HG02981 (cell line): ENCODE measurements around the gene CBFA2T3.
"Not testable (repeated sequence)": the region's sequence is repeated elsewhere in the genome, so short reads cannot be mapped to it uniquely, and the experiment has no call there.

Source experiments
- ATAC-seq: cut with Tn5 transposase; IDR thresholded peaks from one replicate; pipeline ENCODE4 v1.9.1; 2021; ENCODE audit warnings: mild to moderate bottlenecking, moderate library complexity; ENCODE audit not compliant: unreplicated experiment

Gene CBFA2T3

DNA sequence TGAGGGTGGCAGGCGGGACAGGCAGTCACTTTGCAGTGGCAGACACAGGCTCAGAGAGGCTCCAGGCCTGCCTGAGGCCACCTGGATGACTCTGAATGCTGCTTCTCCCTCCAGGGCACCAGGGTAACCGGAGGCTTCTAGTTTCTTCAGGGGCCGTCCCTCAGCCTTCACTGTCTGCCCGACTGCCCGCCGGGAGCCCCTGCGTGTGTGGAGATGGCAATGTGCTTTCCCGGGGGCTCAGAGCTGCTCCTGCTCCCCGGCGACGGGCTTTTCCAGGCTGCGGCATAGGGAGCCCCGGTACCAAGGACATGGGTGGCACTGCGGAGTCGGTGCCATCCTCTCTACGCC lies 51.5 kb downstream of the CBFA2T3 start:
- ATAC-seq = no peak

DNA sequence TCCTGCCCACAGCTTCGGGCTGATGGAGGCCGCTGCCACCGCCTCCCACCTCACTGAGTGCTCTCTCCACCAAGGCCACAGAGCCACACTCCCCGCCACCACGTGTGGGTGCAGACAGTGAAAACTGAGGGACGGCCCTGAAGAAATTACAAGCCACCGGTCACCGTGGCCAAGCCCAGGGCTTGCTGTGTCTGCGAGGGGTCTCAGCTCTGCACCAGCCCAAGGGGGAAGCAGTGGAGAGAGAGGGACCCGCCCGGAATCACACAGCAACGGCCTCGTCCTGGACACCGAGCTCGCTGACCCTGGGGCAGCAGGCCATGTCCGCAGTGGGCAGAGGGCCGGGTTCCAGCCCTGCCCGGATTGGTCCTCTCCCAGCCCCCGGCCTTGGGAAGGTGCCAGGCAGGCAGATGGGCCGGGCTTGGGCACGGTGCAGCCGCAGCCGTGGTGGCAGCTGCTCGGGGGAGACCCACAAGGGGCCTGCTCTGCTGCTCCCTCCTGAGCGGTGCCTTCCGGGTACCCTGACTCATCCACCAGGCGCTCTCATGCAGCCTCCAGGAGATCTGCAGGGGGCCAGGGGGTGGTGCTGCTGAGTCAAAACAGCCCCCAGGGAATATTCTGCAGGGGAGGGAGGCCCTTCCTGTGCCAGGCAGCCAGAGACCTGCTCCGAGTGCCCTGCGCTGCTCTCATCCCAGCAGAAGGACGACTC lies 52.0 kb downstream of the CBFA2T3 start:
- no peak for ATAC-seq

DNA sequence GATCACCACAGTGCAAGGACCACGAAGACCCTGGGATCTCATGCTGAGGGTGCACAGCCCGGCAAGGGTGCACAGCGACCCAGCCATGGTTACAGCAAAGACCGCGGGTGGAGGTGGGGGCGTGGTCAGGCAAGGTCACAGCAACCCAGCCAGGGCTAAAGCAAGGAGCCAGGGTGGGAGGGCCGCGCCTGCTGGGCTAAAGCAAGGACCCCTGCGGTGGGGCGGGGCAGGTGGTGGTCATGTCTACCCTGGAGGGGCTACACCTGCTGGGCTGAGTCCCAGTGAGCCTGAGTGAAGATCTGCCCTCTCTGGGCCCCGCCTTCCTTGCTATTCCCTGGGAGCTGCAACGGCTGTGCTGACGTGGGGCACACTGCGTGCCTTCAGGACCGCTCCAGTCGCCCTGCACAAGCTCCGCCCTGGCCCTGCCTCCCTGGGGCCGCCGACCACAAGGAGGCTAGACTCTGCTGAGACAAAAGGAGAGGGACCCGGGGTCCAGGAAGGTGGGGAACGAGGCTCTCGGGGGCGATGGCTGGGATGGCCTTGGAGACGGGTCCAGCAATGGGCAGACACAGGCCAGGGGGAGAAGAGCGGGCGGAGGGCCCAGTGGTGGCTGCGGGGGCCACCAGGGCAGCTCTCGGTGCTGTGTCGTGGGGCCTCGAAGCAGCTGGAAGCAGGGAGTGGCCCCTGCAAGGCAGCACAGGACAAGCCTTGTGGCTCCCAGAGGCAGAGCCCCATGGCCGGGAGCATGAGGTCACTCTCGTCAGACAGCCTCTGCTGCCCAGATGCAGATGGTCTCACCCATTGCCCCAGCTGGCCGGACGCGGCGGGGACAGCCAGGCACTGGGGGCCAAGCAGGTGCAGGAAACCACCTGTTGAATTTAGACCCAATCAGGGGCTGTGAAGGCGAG lies 52.8 kb downstream of the CBFA2T3 start:
- ATAC-seq = no peak

DNA sequence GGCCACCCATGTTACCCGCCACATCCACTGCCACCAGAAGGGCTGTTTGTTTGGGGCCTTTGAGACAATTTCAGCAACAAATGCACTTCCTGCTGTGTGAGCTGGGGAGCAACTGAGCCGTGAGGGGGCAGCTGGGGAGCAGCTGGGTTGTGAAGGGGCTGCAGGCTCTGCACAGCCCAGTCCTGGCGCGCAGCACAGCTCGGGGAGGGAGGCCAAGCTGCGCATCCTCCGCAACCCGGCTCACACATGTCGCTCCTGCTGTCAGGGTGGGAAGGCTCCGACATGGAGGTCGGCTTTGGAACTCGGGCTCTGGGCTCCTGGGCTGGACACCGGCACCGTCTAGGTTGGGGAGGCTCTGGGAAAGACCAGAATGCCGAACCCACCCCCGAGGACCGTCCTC lies 53.6 kb downstream of the CBFA2T3 start:
- ATAC-seq = no peak

DNA sequence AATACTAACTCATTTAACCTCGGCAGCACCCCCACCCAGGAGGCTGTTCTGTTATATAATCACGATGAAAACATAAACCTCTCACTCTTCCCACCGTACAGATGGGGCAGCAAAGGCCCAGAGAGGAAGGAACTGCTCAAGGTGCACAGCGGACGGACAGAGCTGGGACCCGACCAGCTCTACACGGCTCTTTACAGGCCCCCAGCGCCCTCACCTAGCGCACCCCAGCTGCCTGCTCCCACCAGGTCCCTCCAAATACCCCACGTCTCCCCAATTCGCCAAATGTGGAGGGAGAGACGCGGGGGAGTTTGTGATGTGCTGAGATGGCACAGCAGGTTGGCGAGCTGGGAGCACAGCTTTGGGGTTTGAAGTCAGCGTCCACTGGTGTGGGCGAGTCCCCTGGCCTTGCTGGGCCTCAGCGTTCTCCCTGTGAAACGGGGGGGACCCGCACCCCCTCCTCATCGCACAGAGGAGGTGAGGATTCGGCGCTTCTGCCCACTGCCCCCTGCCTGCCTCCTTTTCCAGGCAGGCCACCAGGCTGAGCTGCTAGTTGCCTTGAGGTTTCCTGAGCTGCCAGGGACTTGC lies 54.1 kb downstream of the CBFA2T3 start:
- no peak for ATAC-seq

DNA sequence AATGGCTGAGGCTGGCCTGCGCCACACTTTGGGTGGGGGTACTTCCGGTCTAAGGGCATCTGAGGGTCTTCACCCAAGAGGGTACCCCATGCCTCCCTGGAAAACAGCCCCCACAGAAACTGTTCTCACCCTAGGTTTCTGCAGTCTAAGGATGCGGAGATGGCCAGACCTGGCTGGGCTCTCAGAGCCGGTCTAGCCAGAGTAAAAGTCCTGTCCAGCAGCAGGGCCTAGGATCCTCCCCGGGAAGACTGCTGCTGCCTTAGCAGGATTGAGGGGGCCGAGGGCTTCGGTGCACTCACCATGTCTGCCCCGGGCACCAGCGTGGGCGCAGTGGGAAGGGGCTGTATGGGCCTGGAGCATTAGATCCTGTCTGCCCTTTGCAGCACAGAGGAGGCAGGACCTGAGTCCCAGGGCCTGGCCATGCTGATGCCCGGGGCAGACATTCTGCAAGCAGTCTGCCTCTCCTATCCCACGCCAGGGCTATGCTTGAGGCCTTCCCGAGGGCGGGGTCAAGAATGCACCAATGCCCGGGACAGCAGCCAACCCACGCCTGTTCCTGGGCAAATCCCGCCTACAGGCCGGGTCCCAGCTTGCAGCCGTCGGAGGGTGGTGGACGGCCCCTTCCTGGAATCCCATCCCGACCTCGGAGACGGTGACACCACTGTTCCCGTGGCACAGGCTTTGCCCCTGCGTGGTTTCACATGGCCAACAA lies 54.7 kb downstream of the CBFA2T3 start:
- ATAC-seq = no peak

DNA sequence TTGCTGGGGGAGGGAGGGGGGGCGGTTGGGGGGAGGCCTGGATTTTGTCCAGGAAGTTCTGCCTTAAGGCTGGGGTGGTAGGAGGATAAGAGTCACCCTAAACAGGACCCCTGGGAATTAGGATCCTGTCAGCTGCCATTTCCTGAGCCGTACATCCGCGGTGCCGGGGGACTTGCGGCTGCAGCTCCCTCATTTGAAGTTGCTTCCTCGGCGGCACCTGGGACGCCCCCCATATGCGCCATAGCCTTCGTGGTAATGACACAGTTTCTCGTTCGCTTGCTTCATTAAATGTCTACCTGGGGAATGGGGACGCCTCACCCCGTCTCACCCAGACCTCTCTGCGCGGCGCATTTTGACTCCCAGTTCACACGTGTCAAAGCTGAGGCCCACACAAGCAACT lies 55.4 kb downstream of the CBFA2T3 start:
- ATAC-seq = no peak

DNA sequence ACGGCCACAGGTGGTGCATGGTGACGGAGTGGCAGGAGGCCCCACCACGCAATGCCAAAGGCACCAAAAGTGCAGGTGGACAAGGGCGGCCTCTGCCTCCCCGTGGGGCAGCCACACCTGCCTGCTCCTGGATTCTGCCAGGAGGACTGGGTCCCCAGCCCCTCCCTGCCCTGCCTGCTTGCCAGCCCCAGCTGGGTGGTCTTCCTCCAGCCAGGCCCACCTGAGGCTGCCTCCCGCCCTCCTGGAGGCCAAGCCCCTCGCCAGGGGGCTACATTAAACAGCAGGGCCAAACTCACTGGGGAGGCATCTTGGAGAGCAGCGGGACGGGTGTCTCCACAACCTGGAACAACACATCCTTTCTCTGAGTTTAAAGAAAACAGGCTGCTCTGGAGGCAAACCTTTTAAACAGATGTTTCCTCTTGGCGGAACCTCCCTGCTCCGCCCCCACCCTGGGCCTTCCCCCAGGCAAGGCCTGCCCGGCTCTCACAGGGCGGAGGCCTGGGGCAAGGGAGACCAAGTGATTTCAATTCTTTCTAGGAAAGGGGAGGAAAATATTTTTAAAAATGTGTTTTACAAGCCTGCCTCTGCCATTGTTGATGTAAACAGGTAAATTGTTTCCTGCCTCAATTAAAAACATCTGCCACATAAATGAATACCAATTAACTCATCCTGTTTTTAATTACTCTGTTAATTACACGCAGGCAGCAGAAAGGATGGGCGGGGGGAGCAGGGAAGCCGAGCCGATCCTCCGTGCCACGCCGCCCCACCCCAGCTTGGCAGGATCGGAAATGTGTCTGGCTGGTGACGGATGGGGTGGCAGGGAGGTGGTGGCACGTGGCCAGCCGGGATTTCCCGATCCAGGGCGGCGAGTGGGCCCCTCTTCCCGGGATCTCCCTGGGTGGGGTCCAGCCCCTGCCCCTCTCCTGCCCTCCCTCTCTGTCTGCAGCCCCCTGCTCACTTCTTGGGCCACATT lies 56.1 kb downstream of the CBFA2T3 start:
- no peak for ATAC-seq

DNA sequence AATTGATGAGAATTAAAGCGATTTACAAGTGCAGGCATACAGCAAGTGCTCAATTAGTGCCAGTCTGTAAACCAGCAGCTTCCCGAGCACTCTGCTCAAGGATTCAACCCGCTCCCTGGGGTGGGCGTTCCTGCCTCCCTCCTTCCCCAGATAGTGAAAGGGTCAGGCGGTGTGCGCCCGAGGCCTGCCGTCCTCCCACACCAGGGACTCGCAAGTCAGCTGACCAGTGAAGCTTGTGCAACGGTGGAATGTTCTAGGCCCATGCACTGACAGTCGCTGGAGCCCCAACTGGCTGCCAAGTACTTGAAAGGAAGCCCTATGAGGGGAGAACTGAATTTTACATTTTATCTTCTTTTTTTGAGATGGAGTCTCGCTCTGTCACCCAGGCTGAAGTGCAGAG lies 57.1 kb downstream of the CBFA2T3 start:
- no peak for ATAC-seq

DNA sequence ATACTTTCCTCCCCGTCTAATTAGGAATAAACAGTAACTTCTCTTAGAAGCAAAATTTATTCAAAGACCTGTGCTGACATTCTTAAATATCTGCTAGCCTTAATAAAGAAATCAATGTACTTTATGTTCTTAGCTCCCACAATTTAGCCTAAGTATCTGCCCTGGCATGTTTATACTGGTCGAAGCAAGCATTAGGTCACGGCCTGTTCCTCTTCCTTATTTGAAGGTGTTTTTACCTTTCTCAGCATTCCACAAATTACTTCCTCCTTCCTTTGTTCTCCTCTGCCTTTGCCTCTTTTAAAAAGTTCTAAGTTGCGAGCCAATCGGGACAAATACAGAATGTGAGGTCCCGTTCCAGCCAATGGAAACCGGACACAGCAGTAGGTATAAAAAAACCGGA lies 58.1 kb downstream of the CBFA2T3 start:
- not testable (repeated sequence) for ATAC-seq

DNA sequence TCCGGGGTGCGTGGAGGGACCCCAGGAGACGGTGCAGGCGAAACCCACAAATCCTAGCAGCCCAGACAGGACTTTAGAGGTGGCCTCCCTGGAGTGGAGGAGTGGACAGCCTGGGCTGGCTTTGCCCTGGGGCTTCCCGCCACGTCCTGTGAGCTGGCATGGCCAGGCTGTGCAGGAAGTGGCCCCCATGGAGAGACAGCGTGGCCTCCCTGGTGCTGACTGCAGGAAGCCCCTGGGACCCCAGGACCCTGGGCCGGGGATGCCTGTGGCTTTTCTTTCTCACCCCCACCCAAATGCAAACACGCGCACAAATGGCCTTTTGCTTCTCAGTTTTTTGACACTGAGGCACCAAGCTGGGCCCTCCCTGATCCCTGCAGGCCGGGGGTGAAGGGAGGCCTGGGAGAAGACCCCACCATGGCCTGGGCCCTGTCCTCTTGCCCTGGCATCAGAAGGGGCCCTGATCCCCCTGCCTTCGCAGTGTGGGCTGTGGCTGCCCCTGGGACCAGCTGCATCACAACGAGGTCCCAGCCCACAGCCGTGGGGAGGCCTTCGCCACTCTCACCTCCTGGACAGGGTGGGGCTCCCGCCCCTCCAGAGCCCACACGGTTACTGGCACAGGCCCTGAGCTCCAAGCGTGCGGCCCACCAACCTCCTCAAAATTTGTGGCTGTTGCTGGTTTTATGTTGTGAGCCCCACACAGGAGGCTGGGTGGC lies 58.9 kb downstream of the CBFA2T3 start:
- ATAC-seq = no peak

DNA sequence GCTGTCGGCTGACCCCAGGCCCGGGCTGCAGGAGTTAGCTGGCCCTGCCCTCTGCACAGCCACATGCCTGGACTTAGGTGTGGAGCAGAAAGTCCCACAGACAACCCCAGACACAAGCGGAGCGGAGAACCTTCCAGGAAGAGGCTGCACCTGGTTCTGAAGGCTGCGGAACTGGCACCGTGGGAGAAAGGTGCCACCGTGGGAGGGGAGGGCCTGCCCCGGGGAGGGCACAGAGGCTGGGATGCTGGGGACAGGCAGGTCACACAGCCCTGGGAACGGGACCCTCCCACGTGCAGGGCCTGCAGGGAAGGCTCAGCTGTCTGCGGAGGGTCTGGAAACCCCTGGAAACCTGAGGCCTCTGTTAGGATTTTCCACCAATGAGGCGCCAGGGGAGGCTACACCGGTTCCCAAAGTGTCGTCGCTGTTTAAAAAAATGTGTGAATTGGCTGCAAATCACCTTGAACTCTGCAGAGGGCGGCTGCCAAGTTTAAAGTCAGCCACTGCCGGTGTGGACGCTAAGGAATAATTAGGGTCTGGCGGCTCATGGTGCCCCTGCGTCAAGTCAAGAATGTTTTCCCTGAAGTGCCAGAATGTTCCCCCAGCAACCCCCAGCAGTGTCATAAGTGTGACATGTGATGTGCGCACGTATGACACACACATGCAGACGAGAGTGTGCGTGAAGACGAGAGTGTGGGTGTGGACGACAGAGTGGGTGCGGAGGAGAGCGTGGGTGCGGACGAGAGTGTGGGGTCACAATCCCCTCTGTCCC lies 59.7 kb downstream of the CBFA2T3 start:
- no peak for ATAC-seq

DNA sequence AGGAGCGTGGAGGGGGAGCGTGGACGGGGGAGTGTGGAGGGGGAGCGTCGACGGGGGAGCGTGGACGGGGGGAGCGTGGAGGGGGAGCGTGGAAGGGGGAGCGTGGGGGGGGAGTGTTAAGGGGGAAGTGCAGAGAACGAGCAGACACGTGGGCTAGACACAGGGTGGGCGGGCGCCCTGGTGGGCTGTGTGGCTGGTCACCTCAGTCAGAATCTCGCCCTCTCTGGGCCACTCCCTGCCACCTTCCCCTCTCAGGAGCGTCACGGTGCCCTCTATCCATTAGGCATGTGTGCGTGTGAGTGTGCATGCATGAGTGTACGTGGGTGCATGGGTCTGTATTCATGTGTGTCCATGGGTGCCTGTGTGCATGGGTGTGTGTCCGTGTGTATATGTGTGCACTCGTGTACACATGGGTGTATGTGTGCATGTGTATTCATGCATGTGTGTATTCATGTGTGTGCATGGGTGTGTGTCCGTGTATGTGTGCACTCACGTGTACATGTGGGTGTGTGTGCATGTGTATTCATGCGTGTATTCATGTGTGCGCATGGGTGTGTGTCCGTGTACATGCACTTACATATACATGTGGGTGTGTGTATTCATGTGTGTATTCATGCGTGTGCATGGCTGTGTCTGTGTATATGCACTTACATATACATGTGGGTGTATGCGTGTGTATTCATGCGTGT lies 61.2 kb downstream of the CBFA2T3 start:
- ATAC-seq = no peak

DNA sequence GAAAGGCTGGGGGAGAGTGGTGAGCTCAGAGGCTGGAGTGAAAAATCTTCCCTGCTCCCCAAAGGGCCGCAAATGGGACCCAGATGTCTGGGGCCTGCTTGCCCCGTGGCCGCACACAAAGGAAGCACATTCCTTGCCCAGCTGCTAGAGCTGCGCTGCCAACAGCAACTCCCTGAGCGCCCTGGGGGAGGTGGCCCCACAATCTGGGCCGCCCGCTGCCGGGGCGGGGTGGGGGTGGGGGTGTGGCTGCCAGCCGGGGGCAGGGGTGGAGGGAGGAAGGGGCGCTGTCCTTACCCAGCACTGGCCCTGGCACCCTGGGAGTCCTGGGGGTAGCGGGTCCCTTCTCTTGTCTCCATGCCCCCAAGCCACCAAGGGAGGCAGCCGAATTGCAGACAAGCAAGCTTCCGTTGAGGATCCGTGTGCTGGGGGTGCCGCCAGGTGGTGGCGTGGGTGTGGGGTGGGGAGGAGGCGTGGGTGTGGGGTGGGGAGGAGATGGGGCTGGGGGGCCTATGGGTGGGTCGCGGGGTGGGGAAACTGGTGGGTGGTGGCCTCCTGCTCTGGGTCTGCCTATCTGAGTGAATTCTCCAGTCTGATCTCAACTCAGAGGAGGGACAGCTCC lies 62.1 kb downstream of the CBFA2T3 start:
- no peak for ATAC-seq

DNA sequence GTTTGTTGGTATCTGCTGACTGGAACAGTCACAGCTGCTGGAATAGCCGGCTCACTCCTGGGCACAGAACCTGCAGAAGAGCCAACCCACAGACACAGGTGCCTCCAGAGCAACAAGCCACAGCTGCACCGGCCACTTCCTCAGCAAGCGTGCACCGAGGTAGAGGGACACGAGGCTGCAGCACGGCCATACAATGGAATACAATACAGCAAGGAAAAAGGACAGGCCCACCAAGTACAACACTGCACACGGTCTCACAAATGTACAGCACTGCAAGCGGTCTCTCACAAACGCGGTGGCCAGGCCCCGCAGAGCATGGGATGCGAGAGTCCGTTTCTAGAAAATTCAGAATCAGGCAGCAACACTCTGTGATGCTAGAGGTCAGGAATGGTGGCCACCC lies 63.1 kb downstream of the CBFA2T3 start:
- ATAC-seq = no peak

DNA sequence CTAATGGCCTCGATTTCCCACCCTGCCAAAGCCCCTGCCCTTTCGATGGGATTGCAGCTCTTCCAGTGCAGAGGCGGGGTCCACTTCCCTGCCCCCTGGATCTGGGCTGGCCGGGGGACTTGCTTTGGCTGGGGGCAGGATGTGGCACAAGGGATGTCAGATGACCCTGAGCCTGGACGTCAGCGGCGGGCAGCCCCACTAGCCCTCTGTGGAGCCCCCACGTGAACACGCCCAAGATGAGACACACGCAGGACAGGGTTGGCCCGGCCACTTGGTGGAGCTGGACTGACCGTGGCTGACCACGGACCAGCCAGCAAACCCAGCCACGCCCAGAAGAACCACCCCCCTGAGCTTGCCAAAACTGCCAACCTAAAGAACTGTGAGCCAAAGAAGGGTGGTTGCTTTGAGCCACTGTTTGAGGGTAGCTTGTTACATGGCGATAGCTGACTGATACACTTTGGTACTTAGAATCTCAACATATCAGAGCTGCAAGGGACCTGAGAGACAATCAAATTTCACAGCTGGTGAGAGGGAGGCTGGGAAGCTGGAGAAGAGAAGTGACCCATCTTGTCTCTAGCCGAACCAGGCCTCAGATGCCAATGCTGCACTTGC lies 63.9 kb downstream of the CBFA2T3 start:
- ATAC-seq = no peak

DNA sequence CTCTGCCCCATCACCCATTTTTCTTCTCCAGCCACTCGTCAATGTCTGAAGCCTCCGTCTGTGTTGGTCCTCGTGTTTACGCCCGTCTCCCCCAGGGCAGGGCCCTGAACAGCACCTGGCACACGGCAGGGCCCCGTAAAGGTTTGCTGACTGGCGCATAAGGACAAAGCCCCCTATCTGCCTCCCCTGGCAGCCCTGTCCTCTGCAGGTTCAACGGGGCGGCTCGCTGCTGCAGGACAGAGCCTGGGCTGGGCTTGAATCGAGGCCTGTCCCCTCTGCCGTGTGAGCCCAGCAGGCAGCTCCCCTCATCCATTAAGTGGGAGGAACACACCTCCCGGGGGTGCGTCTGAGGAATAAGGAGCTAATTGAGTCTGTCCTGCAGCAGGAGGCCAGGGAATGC lies 64.5 kb downstream of the CBFA2T3 start:
- ATAC-seq = no peak

DNA sequence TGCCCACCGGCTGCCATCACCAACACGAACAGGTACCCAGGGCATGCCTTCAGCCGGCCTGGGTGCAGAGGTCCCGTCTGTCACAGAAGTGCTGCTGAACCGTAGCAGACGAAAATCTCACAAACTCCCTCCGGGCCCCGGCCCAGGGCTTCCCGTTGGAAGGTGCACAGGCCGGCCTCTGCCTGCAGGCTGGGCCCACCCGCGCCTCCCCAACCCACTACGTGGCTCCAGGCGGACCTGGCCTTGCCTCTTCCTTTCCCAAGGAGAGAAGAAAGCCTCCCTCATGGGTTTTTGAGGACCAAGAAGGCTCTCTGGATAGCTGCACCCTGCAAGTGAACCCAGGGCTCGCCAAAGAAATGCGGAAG lies 65.1 kb downstream of the CBFA2T3 start:
- no peak for ATAC-seq
